OCI-LY3 (cell line): ENCODE measurements around the gene HS1BP3.

Experiments
- CTCF ChIP-seq: fragments of 200-600, 300-600 bp; sonication (generic); IDR thresholded peaks from 2 replicates; pipeline ENCODE4 v1.5.1; 2014; ENCODE audit warnings: antibody characterized with exemption, low read length, low read depth
- EZH2phosphoT487 ChIP-seq: fragments of 200-600 bp; shearing (Covaris generic); IDR thresholded peaks from 2 replicates; pipeline ENCODE4 v1.6.1; 2018; ENCODE audit warnings: antibody characterized with exemption, mixed run types, low read depth

GRCh38 chr2:20584399-20585358, 66.2 kb downstream of the HS1BP3 start:
- TF ChIP-seq CTCF (no peak), EZH2phosphoT487 (no peak)
